HG02970 (cell line): ENCODE measurements around the gene TMED7.

Experiments used
- ATAC-seq: cut with Tn5 transposase; IDR thresholded peaks from one replicate; pipeline ENCODE4 v1.9.1; 2021; ENCODE audit warnings: mild to moderate bottlenecking, moderate library complexity, moderate number of reproducible peaks; ENCODE audit not compliant: unreplicated experiment, low FRiP score

Gene TMED7

GRCh38 chr5:115585265-115585664 lies 40.6 kb downstream of the TMED7 start:
- no peak for ATAC-seq

DNA sequence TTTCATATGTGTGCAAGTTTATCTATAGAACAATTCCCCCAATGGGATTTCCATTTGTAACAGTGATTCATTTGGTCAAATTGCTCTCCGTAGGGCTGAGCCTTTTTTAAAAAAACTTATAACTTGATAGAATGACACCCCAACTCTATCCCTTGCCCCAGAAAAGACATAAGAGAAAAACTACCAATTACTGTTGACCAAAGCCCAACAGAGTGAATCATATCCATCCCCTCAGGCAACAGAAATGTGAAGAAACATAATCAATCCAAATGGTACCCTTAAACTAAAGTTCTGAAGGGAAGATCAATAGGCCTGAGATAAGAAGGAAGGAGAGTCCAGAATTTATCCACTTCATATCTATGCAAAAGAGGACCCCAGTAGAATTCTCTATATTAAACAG lies 41.3 kb downstream of the TMED7 start:
- ATAC-seq = no peak

GRCh38 chr5:115583474-115583873 lies 42.4 kb downstream of the TMED7 start:
- ATAC-seq = no peak

- no peak for ATAC-seq
Measured at GRCh38 chr5:115580941-115581340, 44.9 kb downstream of the TMED7 start.

DNA sequence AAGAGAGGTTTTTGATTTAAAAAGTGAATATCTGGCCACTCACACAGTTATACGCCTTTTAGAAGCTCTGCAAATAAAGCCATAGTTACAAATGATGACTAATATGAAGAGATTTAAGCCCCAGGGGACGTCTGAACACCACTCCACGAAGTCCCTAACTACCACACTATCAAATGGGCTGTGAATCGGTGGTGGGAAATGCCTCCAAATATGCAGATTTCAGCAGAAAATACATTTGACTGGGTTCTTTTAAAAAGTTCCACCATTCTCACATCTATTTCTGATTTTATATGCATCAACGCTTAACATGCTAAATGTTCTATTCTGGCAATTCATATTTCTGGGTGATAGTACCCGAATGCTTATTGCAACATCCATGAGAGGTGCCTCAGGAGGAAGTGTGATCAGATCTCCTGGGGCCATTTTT lies 46.1 kb downstream of the TMED7 start:
- peak; percentile 46 for ATAC-seq

DNA sequence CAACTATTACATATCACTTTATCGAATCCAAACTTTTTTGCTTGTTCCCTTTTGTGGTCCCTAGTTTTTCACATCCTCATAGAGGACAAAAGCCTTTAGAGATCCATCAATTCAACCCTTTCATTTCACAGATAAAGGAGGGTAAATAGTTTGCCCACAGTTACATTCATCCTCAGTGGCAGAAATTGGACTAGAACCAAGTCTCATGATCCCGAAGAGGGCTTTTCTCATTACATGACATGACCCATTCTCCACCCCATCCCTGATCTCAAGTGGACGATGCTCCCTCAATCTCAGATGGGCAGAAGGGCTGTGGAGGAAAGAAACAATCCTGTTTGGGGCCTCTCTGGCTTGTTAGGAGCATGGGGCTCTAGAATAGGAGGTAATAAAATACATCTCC lies 46.6 kb downstream of the TMED7 start:
- no peak for ATAC-seq

- peak; percentile 39 for ATAC-seq
Measured at GRCh38 chr5:115578657-115579056, 47.2 kb downstream of the TMED7 start.

- no peak for ATAC-seq
Measured at GRCh38 chr5:115577741-115578140, 48.1 kb downstream of the TMED7 start.

- no peak for ATAC-seq
Measured at GRCh38 chr5:115577329-115577728, 48.5 kb downstream of the TMED7 start.

DNA sequence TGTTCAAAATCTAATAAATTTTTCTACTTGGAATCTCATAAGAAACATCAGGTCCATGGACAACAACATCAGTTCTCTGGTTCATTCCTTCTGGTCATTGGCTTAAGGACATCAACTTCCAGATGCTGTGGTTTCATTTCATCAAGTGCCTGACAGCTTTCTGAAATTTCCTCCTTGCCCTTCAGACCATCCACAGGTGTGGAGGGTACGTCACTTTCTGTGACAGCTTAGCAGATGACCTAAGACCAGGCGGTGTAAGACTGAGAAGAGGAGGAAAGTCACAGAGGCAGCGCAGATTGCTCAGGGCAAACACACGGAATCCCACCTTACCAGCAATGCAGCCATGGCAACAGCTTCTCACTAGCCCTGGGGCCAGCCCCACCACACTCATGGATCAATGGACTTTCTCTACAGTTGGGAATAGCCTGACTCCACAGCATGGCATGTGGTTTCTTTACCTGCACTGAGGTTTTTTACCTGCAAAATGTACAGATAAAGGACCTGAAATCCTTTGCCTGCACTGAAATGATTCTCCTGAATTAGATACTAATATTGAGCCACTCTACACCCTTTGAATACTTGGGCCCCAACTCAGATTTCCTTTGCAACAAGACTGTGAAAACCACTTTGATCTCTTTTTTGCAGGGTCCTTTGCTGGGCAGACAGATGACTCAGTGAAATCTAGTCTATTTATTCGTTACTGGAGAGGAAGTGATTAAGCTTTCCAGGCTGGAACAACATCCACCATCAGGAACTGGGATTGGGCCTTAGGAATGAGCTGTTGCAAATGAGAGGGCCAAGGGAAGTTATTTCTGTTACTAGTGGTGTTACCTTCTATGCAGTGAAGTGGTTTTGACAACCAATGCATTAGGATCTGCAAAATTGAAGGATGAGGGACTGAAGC lies 50.4 kb downstream of the TMED7 start:
- no peak for ATAC-seq

GRCh38 chr5:115573133-115573532 lies 52.7 kb downstream of the TMED7 start:
- ATAC-seq = no peak

DNA sequence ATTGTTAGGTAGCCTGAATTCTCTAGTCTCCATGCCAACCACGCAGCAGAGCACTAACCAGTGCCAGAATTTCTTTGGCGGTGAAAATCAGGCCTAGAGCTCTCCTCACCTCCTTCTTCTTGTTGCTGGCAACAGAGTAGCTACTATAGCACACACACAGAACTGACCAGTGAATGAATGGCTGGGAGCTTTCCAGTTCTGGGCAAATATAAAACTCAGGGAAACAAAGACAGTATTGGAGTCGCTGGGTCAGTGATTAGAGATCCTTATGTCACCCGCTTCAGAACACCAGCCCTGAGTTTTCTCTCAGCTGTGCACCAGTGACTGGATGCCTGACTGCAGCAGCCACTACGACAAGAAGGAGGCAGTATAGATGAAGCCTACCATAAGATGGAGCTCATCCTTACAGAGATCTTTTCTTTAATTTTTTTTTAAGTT lies 54.4 kb downstream of the TMED7 start:
- no peak for ATAC-seq

- no peak for ATAC-seq
Measured at GRCh38 chr5:115568668-115569067, 57.2 kb downstream of the TMED7 start.

GRCh38 chr5:115565233-115565632 lies 60.6 kb downstream of the TMED7 start:
- no peak for ATAC-seq
